ENCODE measurements around the gene DHRS7B.

DNA sequence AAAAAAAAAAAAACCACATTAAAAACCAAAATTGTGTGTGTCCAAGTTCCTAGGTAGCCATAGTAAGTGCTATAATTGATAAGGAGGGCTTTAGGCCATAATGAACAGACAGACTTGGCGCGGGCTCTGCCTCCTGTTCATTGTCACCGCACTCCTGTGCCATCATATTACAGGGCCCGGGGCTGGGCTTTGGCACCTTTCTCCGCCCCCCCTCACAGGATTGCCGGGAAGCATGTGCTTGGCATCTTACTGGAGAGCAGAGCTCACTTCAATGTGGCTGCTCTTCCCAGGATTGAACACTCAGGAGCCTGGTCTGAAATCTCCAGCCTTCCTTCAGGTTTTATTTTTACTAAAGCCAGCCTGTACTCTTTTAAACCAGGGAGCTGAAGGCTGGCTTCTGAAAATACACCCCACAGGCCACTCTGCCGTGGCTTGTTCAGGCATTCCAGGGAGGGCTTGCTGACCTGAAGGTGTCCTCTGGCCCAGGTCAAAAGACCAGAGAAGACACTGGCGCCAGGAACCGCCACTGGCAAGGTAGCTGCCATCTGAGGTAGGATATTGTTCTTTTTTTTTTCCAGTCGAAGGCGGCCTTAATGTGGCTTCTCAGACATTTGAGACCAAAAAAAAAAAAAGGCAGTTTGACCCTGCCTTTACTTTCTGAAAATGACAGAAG lies 39.3 kb downstream of the DHRS7B start:
- TF ChIP-seq POLR2A (IDR thresholded peaks at IDR 0.05) (no peak), POLR2AphosphoS5 (IDR thresholded peaks at IDR 0.05; ENCODE audit: insufficient read depth in 1 of 2, low read depth in 1 of 2) (peak in 1 of 2 donors; percentile 15)
- TF ChIP-seq, protein P1, sequence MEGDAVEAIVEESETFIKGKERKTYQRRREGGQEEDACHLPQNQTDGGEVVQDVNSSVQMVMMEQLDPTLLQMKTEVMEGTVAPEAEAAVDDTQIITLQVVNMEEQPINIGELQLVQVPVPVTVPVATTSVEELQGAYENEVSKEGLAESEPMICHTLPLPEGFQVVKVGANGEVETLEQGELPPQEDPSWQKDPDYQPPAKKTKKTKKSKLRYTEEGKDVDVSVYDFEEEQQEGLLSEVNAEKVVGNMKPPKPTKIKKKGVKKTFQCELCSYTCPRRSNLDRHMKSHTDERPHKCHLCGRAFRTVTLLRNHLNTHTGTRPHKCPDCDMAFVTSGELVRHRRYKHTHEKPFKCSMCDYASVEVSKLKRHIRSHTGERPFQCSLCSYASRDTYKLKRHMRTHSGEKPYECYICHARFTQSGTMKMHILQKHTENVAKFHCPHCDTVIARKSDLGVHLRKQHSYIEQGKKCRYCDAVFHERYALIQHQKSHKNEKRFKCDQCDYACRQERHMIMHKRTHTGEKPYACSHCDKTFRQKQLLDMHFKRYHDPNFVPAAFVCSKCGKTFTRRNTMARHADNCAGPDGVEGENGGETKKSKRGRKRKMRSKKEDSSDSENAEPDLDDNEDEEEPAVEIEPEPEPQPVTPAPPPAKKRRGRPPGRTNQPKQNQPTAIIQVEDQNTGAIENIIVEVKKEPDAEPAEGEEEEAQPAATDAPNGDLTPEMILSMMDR (IDR thresholded peaks at IDR 0.05) = no peak
